NCI-H2081 treated with DMSO at 0.1 percent for 48 hours (cell line): ENCODE results near the gene RGL4.

Source experiments
- DNase-seq: peaks from one replicate; lab custom pipeline; 2025; lab: John Stamatoyannopoulos, UW

RGL4 gene

GRCh38 chr22:23678133-23678532, 12.7 kb upstream of the RGL4 start:
- DNase-seq, result no peak

- no peak for DNase-seq
These were observed 9.6 kb upstream of the RGL4 start for GRCh38 chr22:23681026-23681809.

- DNase-seq, result no peak
These were observed 8.7 kb upstream of the RGL4 start for GRCh38 chr22:23682077-23682476.

GRCh38 chr22:23682827-23683355, 7.9 kb upstream of the RGL4 start:
- no peak for DNase-seq

- no peak for DNase-seq
These were observed 7.3 kb upstream of the RGL4 start for GRCh38 chr22:23683545-23683944.

- no peak for DNase-seq
These were observed 6.8 kb upstream of the RGL4 start for GRCh38 chr22:23684026-23684425.

GRCh38 chr22:23684561-23685031, 6.2 kb upstream of the RGL4 start:
- DNase-seq, result no peak

- no peak for DNase-seq
These were observed 5.5 kb upstream of the RGL4 start for GRCh38 chr22:23685205-23685784.

- no peak for DNase-seq
These were observed 4.3 kb upstream of the RGL4 start for GRCh38 chr22:23686416-23687024.

- DNase-seq, result no peak
These were observed 2.7 kb upstream of the RGL4 start for GRCh38 chr22:23688121-23688520.

GRCh38 chr22:23688571-23688970, 2.2 kb upstream of the RGL4 start:
- no peak for DNase-seq

- no peak for DNase-seq
These were observed 1.4 kb upstream of the RGL4 start for GRCh38 chr22:23689414-23689813.

- DNase-seq, result no peak
These were observed 1.1 kb downstream of the RGL4 start for GRCh38 chr22:23691748-23692423.

- no peak for DNase-seq
These were observed 1.9 kb downstream of the RGL4 start for GRCh38 chr22:23692598-23693291.

- DNase-seq, result no peak
These were observed 3.3 kb downstream of the RGL4 start for GRCh38 chr22:23693979-23694680.

- no peak for DNase-seq
These were observed 4.3 kb downstream of the RGL4 start for GRCh38 chr22:23695141-23695540.

GRCh38 chr22:23695571-23696325, 4.9 kb downstream of the RGL4 start:
- no peak for DNase-seq

- DNase-seq, result no peak
These were observed 5.6 kb downstream of the RGL4 start for GRCh38 chr22:23696326-23696851.

GRCh38 chr22:23697031-23697970, 6.5 kb downstream of the RGL4 start:
- DNase-seq, result no peak
